ENCODE results near the gene ANKRD12.
A peak's percentile ranks its signal among the peaks of the same experiment; 100 is the strongest.
"Not testable (repeated sequence)": the region's sequence is repeated elsewhere in the genome, so short reads cannot be mapped to it uniquely, and the experiment has no call there.

Gene ANKRD12

GRCh38 chr18:9136315-9137155 is at the start of gene ANKRD12:
ANKRD12 (plus strand) TSS chr18:9136781; CDS start chr18:9182433, 45,652 bp downstream.
- DNase-seq = peak; percentile 99

GRCh38 chr18:9087144-9087543 is 49.4 kb upstream of the ANKRD12 start:
- no peak for DNase-seq

- no peak for DNase-seq
These were observed 48.3 kb upstream of the ANKRD12 start for GRCh38 chr18:9088252-9088651.

- not testable (repeated sequence) for DNase-seq
These were observed 47.9 kb upstream of the ANKRD12 start for GRCh38 chr18:9088727-9089126.

DNA sequence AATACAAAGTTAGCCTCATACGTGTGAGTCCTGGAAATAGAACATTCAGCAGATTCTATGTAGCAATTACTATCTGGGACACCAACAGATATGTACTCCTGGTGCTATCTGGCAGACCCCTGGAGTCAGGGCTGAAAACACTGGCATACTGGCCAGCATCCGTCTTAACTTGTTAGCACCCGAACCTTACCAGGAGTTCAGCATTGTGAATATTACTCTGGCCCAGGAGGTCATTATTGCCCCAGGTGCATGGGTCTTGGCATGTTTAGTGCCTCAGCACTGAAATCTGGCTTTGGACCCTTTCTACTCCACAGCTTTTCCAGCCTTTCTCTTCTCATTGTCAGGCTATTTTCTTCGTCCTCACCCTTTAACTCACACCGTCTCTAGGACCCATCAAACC is 46.0 kb upstream of the ANKRD12 start:
- DNase-seq = no peak

GRCh38 chr18:9091066-9091476 is 45.5 kb upstream of the ANKRD12 start:
- peak; percentile 78 for DNase-seq

DNA sequence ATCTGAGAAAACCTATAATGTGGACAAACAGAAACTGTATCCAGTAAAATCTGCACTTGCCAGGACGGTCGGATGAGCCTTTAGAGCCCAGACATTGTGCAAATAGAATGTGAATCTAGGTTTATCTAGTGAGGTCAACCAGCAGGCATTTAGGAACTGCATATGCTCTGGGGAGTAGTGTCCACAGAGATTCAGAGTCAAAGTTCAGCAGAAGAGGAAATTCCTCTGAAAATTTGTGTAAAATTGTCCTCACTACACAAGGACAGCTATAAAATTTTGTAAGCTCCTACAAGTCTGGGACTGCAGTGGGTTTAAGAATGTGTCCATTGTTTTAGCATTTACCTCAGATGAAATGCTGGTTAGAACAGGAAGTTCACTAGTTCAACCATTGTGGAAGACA is 43.9 kb upstream of the ANKRD12 start:
- no peak for DNase-seq

DNA sequence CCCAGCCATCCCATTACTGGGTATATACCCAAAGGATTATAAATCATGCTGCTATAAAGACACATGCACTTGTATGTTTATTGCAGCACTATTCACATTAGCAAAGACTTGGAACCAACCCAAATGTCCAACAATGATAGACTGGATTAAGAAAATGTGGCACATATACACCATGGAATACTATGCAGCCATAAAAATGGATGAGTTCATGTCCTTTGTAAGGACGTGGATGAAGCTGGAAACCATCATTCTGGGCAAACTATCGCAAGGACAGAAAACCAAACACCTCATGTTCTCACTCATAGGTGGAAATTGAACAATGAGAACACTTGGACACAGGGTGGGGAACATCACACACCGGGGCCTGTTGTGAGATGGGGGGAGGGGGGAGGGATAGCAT is 43.5 kb upstream of the ANKRD12 start:
- not testable (repeated sequence) for DNase-seq

DNA sequence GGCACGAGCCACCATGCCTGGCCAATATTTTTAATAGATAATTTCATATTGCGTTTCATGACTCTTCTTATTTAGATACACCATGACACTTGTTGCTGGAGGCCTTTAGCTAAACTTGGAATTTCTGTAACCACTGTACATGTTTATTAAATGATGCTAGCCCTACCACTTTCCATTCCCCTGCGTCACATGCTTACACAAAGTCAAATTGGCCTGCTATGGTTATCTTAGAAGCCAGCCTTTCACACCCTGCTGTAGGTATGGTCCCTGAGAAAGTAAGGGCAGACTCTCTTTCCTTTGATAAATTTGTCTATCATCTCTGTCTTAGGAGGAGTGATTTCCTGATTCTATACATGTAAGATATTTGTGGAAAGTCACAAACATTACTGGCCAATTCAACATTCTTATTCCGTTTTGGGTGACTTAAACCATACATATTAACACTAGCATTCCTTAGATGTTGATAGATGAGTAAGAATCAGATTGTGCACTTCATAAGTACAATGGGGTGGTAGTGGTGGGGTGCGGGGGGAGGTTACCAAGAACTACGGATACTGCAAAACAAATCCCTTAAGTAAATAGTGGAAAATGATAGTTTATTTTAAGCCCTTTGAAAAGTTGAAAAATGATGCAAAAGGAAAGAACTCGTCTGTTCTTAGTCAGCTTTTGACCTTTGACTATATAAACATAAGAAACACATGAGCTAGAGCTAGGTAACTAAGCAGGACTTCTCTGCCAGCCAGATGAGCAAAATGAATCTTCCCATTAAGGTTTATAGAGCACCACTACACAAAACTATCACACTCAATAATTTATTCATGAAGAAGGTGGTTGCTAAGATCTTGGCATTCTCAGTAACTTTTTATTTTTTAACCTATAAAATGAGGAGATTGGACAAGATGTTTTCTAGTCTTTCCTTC is 42.0 kb upstream of the ANKRD12 start:
- DNase-seq = peak; percentile 30

GRCh38 chr18:9095297-9096006 is 41.1 kb upstream of the ANKRD12 start:
- DNase-seq = peak; percentile 68

GRCh38 chr18:9096007-9096371 is 40.6 kb upstream of the ANKRD12 start:
- no peak for DNase-seq

DNA sequence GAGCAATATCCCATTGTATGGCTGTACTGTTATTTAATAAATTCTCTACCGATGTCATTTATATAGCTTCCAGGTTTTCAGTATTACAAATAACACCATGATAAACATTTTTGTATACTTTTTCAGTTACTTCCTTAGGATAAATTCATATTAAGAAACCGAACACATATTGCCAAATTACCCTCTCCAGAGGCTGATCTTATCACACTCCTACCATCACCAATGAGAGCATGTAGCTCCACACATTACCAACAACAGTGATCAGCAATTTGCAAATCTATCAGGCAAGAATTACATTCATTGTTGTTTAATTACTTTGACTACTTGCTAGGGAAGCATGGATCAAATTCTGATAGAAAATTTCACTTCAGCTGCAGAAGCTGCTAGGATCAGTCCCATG is 39.9 kb upstream of the ANKRD12 start:
- no peak for DNase-seq

GRCh38 chr18:9097349-9097748 is 39.2 kb upstream of the ANKRD12 start:
- no peak for DNase-seq

- DNase-seq = no peak
These were observed 35.8 kb upstream of the ANKRD12 start for GRCh38 chr18:9100796-9101195.

DNA sequence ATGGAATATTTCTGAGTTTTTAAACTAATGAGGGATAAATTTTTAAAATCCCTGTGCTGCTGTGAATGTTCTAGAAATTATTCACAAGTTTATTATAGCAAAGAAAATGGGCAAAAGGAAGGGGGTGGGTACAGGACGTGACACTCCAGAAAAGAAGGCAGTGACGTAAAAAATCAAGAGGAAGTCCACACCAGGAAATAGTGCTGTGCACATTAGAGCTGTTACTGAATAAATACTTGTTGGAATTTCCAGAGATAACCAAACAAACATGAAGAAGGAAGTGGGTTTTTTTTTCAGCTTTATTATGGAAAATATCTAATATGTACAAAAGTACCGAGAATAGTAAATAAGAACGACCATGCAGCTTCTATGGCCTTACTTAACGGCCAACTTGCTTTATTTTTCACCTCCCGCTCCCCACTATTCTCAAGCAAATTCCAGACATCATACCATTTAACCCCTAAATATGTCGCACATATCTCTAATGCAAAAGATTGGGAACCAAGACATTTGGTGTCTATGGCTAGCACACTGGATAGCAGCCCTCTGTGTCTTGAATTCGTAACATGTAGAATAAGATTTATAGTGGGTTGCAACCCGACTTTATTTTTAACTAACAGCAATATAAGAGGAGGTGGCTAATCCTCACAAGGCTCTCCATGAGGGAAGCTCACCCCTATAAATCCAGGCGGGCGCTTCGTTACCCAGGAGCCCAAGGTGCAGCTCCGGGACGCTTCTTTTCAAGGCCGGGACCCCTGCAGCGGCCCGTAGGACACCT is 34.7 kb upstream of the ANKRD12 start:
- DNase-seq = peak; percentile 84

- DNase-seq = peak; percentile 97
These were observed 33.8 kb upstream of the ANKRD12 start, which contains the start of gene NDUFV2 for GRCh38 chr18:9102508-9103375. NDUFV2 (plus strand) TSS chr18:9102699; CDS start chr18:9102744, 45 bp downstream.

- peak; percentile 56 for DNase-seq
These were observed 33.2 kb upstream of the ANKRD12 start for GRCh38 chr18:9103376-9103873.

DNA sequence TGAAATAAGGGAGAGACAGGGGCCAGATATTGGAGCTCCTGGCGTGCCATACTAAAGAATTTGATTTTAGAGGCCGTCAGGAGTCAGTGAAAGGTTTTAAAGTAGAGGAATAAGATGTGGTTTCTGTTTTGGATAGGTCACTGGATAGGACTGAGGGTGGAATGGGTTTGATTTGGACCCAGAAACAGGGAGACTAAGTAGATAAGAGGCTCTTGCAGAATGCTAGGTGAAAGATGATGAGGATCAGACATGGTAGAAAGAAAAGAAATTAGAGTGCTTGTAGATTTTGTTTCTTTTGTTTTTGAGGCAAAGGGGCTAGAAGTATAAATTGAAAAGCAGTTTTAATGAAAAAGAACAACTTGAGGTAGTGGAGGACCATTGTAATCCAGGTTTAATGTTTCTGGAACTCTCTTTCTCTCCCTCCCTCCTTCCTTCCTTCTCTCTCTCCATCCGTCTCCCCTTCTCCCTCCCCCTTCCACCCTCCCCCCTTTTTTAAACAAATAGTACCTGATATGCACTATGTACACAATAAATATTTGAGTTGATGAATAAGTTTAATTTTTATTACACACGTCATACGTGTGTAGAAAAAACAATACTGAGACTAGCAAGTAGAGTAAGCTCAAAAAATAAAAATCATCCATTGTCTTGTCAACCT is 32.2 kb upstream of the ANKRD12 start:
- no peak for DNase-seq

DNA sequence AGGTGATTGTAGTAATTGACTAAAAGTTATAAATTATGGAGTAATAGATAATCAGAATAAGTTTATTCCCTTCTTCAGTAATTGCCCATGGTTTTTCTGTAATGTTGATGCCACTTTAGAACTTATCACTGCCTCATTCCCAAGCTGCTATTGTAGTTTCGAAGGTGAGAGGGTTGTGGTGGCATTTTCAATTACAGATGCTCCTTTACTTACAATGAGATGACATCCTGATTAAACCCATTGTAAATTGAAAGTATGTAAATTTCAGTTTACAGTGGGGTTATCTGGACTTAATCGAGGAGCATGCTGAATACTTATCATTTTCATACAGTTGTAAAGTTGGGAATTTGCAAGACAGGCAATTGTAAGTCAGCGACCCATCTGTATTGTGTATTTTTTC is 31.2 kb upstream of the ANKRD12 start:
- peak; percentile 21 for DNase-seq

DNA sequence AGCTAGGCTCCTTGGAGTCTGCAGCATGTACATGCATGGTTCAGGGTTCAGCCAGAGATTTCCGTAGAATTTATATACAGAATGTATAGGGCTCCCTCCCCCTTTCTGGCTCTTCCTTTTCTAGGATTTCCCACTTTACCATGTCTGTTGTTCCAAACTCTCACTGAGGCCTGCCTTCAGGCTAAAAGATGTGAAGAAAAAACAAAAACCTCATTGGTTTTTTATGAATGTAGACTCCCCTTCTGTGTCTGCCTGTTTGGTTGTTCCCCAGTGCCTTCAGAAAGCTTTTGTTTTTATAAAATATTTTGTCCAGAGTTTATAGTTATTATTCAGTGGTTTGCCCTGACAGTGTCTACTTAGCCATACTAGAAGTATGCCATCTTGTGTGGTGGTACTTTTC is 30.5 kb upstream of the ANKRD12 start:
- no peak for DNase-seq

All from CD4-positive, alpha-beta T cell treated with Interleukin-21 for 1 hour (primary cell).